Measurements from ENCODE around the gene TIFAB.

Gene TIFAB

DNA sequence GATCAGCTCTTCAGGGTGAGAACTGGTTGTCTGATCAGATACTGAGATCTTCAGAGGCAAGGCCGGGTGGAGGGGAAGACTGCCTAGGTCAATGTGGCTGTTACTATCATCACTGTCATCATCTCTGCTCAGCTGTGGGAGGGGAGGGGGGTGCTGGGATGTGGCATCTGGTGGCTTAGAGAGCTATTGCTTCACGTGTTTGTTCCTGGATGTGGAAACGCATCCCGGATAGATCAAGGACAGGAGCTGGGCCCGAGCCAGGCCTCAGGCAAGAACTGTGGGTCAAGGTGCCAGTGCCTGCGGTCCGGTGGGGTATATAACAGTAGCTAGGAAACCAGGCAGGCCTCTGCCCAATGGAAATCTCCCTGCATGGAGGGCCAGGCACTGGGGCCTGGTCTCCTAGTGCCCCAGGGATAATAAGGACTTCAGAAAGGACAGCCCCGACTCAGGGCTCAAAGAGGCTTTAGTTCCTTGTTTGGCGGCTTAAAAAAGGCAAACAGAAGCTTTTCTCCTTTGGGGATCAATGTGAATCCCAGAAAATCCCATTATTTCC is 30.3 kb upstream of the TIFAB start:
- no peak for DNase-seq

DNA sequence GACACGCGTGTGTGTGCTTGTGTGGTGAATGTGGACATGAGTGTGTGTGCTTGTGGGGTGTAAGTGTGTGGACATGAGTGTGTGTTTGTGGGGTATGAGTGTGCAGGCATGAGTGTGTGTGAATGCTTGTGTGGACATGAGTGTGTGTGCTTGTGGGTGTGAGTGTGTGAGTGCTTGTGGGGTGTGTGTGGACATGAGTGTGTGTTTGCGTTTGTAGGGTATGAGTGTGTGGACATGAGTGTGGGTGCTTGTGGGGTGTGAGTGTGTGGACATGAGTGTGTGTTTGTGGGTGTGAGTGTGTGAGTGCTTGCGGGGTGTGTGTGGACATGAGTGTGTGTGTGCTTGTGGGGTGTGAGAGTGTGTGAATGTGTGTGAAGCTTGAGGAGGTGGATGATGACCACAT is 29.8 kb upstream of the TIFAB start:
- DNase-seq = no peak

DNA sequence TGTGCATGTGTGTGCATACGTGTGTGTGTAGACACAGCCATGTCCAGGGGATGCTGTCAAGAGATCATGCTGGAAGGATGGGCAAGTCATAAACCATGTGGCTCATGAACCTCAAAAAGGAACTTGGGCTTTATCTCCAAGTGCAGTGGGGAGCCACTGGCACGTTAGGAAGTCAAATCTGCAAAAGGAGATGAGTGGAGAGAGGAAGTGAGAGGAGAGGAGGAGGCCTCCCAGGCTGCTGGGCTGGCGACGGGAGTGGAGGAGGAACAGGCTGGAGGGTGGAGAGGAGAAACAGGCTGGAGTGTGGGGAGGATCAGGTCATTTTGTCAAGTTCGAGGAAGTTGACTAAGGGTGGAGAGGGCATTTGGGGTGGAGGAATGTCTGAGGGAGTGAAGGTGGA is 29.2 kb upstream of the TIFAB start:
- no peak for DNase-seq

DNA sequence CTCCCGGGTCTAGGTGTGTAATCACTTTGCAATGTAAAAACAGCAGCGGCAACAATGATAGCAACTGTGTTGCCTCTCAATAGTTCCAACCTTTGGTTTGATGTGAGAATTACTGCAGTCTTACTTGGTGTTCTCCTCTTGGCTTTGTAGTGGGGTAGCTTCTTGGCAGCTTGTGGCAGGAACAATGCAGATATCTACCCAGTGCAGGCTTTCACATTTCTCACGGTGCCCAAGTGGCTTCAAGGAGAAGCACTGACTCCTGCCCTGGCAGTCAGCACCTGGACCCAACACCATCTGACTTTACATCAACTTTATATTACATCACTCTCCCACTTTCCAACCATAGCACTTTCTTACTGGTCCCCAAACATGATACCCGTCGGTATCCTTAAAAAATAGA is 28.4 kb upstream of the TIFAB start:
- no peak for DNase-seq

DNA sequence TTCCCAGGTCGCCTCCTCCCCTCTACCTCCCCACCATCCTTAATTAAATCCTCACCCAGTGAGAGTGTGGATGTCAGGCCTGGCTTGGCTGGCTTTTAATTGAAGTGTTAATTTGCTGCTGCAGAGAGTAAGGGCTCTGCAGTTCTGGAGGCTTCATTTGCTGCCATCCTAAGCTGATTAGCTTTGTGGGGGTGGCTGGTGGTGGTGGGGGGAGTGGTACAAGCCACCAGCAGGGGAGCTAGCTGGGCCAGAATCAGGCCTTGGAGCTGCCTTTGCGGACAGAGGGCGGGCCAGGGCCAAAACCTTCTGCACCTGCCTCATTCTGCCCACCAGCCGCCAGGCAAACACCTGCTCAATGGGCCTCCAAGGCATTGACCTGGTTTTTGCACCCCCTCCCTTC is 26.8 kb upstream of the TIFAB start:
- DNase-seq = no peak

DNA sequence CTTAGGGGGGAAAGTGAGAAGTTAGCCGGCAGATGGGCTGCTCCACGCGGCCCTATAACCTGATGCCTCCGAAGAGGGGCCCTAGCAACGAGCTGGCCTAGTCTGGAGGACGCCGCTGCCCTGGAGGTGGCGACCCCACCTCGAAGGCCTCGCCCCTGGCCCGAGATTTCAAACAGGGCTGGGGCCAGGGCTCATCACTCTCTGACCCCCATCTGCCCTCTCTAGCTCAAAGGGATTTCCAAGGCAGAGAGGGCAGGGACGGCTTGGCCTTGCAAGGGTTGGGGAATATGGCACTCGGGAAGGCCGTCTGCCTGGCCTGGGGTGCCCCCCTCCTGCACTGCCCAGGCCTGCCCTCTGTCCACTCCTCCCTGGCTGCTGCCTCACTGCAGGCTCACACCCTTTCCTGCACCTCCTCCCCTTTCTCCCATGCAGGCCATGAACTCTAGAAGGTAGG is 25.5 kb upstream of the TIFAB start:
- DNase-seq = no peak

DNA sequence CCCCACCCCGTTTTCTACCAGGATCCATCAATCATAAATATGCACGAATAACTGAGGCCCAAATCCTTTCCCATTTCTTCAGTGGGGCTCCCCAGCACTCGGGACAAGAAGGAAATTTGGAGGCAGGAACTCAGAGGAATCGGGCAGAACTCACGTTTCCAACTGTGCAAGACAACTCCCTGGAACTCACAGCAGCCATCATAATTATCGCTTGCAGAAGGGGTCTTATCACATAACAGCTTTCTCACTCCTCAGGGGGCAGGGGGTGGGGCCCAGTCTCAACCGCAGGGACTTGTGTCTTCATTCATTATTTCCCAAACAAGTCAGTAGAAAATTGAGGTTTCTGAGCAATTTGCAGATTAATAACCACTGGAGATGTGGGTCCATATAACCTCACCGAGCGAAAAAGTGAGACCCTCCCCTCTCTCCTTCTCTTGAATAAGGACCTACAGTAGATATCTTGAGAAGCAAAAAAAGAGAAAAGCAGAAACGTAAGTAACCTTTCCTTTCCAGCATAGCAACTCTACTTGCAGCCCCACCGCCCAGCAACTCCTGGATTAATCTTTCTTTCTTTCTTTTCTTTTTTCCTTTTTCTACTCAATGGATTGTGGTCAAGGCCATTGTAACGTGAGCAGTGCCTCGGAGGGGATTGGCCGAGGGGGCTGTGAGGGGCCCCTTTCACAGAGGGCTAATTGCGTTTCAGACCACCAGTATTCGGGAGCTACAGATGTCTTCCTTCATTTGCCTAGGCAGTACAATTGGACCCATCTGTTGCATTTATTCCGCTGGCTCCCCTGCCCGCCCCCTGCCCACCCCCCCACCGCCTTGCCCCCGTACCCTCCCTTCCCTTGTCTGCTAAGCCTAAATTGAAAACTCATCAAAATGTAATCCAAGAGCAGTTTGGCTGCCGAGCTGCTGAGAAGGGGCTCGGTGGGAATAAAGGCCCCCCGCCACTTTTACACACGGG is 24.7 kb upstream of the TIFAB start:
- no peak for DNase-seq

DNA sequence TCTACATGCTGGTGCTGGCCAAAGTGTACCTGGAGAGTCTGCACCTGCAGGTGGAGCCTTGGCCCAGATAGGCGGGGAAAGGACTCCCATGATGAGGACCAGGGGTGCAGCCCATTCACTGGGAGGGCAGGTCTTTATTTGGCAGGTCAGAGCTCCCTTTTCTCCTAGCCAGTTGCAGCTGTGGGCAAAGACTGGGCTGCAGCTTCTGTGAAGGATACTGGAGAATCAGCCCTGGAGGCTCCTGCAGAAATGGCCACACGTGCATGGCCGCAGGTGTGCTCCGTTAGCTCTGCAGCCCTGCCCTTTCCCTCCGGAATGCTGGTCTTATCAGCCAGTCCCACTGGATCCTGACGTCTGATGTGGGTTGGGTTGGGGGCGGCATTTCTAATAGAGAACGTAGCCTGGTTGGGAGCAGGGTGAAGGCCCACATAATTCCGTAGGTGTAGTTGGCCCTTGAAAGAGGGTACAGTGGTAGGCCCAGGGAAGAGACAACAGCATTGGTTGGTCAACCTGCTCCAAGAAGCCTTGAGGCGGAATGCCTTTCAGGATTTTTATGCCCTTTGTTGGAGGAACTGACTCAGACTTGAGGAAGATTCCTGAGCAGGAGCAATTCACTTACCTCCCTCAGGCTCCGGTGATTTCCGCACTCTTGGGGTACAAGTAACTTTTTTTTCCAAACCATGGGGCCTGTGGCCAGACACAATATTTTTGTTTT is 22.0 kb upstream of the TIFAB start:
- no peak for DNase-seq

DNA sequence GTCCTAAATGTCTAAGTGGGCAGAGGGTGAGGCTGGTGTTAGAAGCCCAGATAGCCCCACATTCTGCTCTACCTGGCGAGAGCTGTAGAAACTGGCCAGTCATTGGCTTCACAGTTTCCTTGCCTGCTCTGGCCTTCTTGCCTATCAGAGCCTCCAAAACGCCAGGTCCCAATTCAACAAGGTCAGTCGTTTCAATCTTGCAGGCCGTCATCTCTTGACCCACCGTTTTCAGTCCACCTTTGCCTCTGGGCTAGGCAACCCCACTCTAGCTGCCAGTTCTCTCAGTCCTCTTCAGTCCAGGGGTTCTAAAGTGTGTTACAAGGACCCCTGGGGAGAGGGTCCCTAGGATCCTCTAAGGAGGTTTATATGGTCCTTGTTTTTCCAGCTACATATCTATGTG is 20.0 kb upstream of the TIFAB start:
- no peak for DNase-seq

DNA sequence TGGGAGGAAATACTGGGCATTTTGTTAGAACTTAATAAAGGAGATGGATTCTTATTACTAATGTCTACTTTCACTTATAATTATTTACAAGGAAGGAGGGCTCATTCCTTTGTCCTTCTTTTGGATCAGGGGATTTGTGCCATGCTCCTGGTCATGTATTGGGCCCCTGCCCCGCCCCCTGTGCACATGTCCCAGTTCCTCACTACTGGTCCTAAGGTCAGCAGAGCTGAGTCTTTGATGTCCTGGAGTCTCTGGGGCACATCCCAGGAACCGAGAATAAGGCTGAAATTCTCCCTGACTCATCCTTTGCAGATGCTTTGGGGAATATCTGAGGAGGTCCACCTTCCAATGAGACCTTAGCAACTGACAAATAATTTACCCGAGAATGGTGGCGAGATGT is 19.6 kb upstream of the TIFAB start:
- no peak for DNase-seq

DNA sequence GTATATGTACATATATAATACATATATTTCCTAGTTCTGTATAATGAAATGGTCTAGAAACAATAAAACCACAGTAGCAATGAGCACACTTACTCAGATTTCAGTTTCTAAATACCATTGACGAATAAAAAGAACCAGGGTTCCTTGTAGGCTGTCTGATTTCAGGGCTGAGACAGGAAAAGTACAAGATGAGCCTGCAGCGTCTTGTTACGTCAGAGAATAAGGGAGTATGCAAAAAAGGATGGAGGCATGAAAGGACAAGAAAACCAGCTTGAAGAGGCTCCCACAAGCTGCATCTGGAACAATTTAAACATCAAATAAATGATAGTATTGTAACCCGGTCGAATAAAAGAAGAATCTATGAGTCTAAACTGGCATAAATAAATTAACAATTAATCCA is 17.8 kb upstream of the TIFAB start:
- no peak for DNase-seq

DNA sequence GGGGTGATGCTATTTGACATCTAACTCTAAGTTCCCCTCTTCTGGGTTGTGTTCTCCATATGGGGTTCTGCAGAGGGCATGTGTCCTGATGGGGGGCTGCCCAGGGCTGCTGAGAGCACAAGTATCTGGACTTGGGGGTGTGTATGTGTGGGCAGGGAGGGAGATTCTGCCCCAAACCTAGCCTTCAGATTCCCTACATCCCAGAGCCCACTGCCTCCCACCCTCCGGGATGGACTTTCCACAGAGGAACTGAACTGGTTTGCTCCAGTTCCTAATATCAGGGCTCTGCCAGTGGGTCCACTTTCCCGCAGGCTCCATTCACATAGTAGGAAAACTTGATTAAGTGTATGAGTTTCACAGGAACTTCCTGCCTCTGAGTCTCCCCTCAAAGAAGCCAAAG is 16.4 kb upstream of the TIFAB start:
- no peak for DNase-seq

DNA sequence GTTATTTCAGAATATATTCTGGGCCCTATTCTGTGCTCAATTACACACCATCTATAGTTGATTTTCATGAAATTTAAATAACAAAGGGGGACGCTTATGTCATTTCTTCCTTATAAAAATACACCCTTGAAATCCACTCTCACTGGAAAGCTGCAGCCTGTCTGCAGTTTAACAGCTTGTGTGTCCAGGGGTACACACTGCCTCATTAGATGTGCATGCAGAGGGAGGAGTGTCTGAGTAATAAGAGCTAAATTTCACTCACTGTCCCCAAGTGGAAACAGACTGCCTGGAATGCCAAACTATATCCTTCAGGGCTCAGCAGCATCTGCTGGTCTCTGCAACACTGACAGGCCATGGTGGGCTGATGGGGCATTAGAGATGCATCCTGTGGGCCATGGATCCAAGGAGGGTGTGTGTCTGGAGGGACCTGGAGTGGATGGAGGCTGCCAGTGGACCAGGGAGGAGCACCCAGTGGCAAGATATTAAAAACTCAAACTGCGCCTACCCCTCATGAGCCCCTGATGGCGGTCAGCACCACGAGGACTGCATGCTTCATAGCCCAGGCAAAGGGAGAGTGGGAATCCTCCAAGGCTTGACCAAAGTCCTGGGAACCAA is 15.8 kb upstream of the TIFAB start:
- DNase-seq = no peak

DNA sequence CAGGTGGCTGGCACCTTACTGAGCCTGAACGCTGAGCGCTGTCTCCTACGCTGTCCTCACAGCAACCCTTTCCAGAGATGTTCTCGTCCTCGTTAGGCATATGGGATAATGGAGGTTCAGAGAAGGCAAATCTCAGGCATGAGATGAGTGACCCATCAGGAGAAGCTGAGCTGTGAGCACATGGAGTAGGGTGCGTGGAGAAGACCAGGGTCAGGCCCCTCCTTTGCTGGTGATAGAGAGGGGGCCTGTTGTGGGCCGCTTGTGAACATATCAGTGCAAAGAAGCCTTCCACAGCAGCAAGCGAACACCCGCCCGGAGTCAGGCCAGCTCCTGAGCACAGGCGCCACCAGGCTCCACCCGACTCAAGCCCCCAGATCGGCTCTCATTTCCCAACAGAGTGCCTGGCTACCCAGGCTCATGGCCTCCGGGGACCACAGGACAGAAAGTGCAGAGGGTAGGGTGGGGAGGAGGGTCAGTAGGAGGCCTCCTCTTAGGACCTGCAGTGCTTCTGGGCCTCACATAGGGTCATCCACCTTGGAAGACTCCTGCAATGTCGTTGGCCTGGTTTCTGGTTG is 15.0 kb upstream of the TIFAB start:
- DNase-seq = no peak

DNA sequence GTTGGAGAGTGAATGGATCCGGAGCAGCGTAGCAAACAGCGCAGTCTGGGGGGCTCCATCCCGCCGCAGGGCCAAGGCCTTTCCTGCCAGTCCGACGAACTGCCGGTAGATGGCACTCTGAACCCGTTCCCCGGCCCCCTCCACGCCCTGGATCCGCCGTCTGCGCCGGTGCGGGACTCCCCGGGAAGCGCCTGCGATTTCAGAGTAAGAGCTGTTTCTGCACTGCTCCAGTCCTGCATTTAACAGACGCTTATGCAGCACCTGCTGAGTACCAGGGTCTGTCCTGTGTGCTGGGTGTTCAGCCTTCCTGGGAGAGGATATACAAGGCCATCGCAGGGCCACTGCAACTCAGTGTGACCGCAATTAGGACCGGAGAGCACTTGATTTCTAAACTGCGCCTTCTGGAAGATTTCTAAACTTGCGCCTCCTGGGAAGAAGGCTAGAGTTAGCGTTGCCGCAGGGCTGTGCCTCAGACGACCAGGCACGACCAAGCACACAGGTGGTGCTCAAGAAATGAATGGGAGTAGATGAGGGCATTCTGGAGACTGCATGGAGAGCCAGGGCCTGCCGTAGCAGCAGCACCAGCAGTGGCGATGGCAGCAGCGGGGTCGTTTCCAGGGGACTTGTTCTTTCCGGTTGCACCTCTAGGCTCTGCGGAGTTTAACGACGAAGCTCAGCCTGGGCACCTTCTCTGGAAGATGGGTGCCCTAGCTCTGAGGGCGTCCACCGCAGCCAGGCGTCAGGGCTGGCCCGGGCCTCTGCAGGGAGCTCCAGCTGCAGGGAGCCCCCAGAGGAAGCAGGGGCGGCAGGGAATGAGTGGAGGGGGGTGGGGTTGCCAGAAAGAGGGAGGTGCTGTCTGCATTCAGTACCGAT is 14.3 kb upstream of the TIFAB start:
- peak; percentile 14 to 86 (median 60) for DNase-seq

DNA sequence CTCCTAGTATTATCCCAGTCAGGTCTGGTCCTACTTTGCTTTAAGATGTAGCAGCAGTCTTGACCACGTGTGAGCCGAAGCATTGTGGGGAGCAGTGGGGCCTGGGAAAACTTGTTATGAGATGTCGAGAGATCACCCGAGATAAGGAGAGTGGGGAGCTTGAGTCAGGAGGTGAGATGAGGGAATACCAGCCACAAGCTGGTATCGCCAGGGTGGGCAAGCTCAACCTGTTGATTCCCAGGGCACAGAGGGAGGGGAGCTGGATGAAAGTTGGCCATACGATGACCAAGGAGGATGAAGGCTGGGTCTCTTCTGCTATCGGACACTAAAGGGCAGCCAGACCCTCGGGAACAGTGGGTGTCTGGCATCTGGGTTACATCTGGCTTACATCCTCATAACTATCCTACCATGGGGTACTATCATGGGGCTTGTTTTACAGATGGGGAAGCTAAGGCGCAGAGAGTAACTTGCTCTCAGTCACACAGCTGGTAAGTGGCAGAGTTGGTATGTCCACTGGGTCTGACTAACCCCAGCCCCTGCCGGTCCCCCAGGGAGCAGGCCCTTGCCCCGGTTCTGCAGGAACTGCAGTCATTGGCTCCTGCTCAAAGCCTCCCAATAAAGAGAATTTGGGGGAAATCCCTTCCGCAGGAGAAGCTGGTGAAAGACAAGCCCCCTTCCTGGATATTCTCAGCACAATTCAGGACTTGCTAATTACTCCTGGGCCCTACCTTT is 13.4 kb upstream of the TIFAB start:
- no peak for DNase-seq

DNA sequence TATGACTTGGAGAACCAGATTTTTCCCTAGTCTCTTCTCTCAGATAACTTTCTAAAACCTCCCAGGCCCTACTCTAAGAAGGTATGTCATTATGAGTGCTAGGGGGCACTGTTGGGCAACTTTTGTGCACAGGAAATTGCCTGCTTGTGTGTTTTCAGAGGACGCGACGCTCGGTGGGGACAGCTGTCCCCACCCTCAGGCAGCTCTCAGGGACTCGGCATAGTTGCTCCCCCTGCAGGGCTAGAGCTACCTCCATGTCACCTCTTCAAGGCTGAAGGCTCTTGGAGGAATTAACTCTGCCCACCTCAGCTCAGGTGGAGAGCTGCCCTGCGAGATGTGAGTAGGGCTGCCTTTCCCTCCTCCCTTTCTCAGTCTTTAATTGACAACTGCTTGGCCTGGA is 10.2 kb upstream of the TIFAB start:
- peak in 13 of 58 donors; percentile 8 to 47 (median 23) for DNase-seq

DNA sequence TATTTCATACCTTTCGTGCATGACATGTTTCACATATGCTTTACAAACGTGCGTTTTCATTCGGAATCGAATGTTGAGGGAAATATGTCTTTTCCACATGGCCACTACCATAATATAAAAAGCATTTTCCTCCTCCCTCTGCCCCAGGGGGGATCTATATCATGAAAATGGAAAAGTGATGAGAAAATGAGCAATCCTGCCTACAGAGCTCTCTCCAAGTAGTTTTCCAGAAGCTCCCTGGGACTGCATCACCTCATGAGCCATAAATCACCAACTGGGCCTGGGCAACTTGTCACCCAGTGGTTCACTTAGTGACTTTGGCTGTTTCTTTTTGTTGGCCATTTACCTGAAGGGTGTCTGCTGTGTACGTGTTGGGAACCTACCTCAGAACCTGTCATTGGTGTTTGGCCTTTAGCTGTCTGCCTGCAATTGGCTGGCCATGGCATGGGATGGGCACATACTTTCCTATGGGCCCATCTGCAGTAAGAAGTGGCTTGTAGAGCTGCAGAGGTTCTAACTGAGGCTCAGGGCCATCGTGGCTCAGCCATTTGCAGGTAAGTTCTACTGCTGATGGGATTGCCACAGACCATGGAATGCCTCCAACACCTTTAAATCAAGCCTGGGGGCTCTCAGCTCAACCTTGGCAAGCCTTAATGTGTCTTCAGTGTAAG is 9.5 kb upstream of the TIFAB start:
- DNase-seq = no peak
